ENCODE data around the gene KBTBD13.

KBTBD13 gene

GRCh38 chr15:65050270-65050669, 26.3 kb upstream of the KBTBD13 start:
- in situ Hi-C loops (cut with HindIII; ENCODE audit: low sequenced_read_pairs), result loop anchor here (5.0 kb wide), 1 partner anchor 52 kb away; no protein-coding TSS in a partner anchor

GRCh38 chr15:65051266-65051665, 25.3 kb upstream of the KBTBD13 start:
- in situ Hi-C loops (cut with HindIII; ENCODE audit: low sequenced_read_pairs), result loop anchor here (5.0 kb wide), 1 partner anchor 51 kb away; no protein-coding TSS in a partner anchor

- in situ Hi-C loops (cut with HindIII; ENCODE audit: low sequenced_read_pairs), result loop anchor here (5.0 kb wide), 1 partner anchor 49 kb away; no protein-coding TSS in a partner anchor
Measured at GRCh38 chr15:65052956-65053355, 23.6 kb upstream of the KBTBD13 start.

GRCh38 chr15:65054333-65055200, 22.0 kb upstream of the KBTBD13 start:
- in situ Hi-C loops (cut with HindIII; ENCODE audit: low sequenced_read_pairs), result loop anchor here (5.0 kb wide), 1 partner anchor 48 kb away; no protein-coding TSS in a partner anchor

GRCh38 chr15:65055201-65055870, 21.2 kb upstream of the KBTBD13 start:
- in situ Hi-C loops (cut with HindIII; ENCODE audit: low sequenced_read_pairs), result no loop called here

- in situ Hi-C loops (cut with HindIII; ENCODE audit: low sequenced_read_pairs), result no loop called here
Measured at GRCh38 chr15:65056106-65056505, 20.4 kb upstream of the KBTBD13 start.

- in situ Hi-C loops (cut with HindIII; ENCODE audit: low sequenced_read_pairs), result no loop called here
Measured at GRCh38 chr15:65056868-65057548, 19.5 kb upstream of the KBTBD13 start.

GRCh38 chr15:65057549-65057940, 19.0 kb upstream of the KBTBD13 start:
- in situ Hi-C loops (cut with HindIII; ENCODE audit: low sequenced_read_pairs), result no loop called here

GRCh38 chr15:65058394-65059368, 17.9 kb upstream of the KBTBD13 start:
- in situ Hi-C loops (cut with HindIII; ENCODE audit: low sequenced_read_pairs), result no loop called here

GRCh38 chr15:65059369-65059750, 17.2 kb upstream of the KBTBD13 start:
- in situ Hi-C loops (cut with HindIII; ENCODE audit: low sequenced_read_pairs), result no loop called here

GRCh38 chr15:65059931-65060596, 16.5 kb upstream of the KBTBD13 start:
- in situ Hi-C loops (cut with HindIII; ENCODE audit: low sequenced_read_pairs), result no loop called here

- in situ Hi-C loops (cut with HindIII; ENCODE audit: low sequenced_read_pairs), result no loop called here
Measured at GRCh38 chr15:65060641-65061397, 15.7 kb upstream of the KBTBD13 start.

- in situ Hi-C loops (cut with HindIII; ENCODE audit: low sequenced_read_pairs), result no loop called here
Measured at GRCh38 chr15:65062061-65062460, 14.5 kb upstream of the KBTBD13 start.

- in situ Hi-C loops (cut with HindIII; ENCODE audit: low sequenced_read_pairs), result no loop called here
Measured at GRCh38 chr15:65062726-65063125, 13.8 kb upstream of the KBTBD13 start.

GRCh38 chr15:65066001-65066634, 10.4 kb upstream of the KBTBD13 start:
- in situ Hi-C loops (cut with HindIII; ENCODE audit: low sequenced_read_pairs), result no loop called here

GRCh38 chr15:65066635-65067316, 9.8 kb upstream of the KBTBD13 start:
- in situ Hi-C loops (cut with HindIII; ENCODE audit: low sequenced_read_pairs), result no loop called here

- in situ Hi-C loops (cut with HindIII; ENCODE audit: low sequenced_read_pairs), result no loop called here
Measured at GRCh38 chr15:65067317-65067644, 9.3 kb upstream of the KBTBD13 start.
